Measurements from ENCODE around the gene ITSN1.
"Not testable (repeated sequence)": the region's sequence is repeated elsewhere in the genome, so short reads cannot be mapped to it uniquely, and the experiment has no call there.

The ITSN1 gene

GRCh38 chr21:33674226-33674625, 31.9 kb downstream of the ITSN1 start:
- Histone ChIP-seq H3K27ac (no peak overlapping the region), H3K4me3 (no peak overlapping the region)

- not testable (repeated sequence) for H3K27ac ChIP-seq, H3K4me3 ChIP-seq
These were observed 34.4 kb downstream of the ITSN1 start for GRCh38 chr21:33676666-33677065.

GRCh38 chr21:33677450-33677849, 35.1 kb downstream of the ITSN1 start:
- Histone ChIP-seq H3K4me3 (no peak overlapping the region), H3K27ac (no peak overlapping the region)

GRCh38 chr21:33680870-33681269, 38.6 kb downstream of the ITSN1 start:
- H3K4me3 ChIP-seq: no peak overlapping the region
- H3K27ac ChIP-seq: no peak overlapping the region

- Histone ChIP-seq H3K27ac (peak overlapping the region in 4 of 21 experiments; percentile 24 to 59 (median 40)), H3K4me3 (no peak overlapping the region)
These were observed 40.8 kb downstream of the ITSN1 start for GRCh38 chr21:33682992-33683627.

- Histone ChIP-seq H3K27ac (peak overlapping the region in 5 of 21 experiments; percentile 7 to 59 (median 24)), H3K4me3 (no peak overlapping the region)
These were observed 41.8 kb downstream of the ITSN1 start for GRCh38 chr21:33684068-33684467.

GRCh38 chr21:33684923-33685560, 42.7 kb downstream of the ITSN1 start:
- Histone ChIP-seq H3K4me3 (no peak overlapping the region), H3K27ac (peak overlapping the region in 6 of 21 experiments; percentile 0 to 29 (median 13))

- Histone ChIP-seq H3K27ac (peak overlapping the region in 2 of 21 experiments; percentile 23 to 51), H3K4me3 (no peak overlapping the region)
These were observed 43.4 kb downstream of the ITSN1 start for GRCh38 chr21:33685613-33686197.

GRCh38 chr21:33686386-33686785, 44.1 kb downstream of the ITSN1 start:
- Histone ChIP-seq H3K4me3 (no peak overlapping the region), H3K27ac (peak overlapping the region in 2 of 21 experiments; percentile 13 to 23)

- Histone ChIP-seq H3K4me3 (no peak overlapping the region), H3K27ac (peak overlapping the region in 2 of 21 experiments; percentile 24 to 59)
These were observed 45.3 kb downstream of the ITSN1 start for GRCh38 chr21:33687634-33688033.

- no peak overlapping the region for H3K4me3 ChIP-seq
These were observed 46.1 kb downstream of the ITSN1 start for GRCh38 chr21:33688353-33688752.

GRCh38 chr21:33690874-33691273, 48.6 kb downstream of the ITSN1 start:
- H3K27ac ChIP-seq: no peak overlapping the region
- no peak overlapping the region for H3K4me3 ChIP-seq

More at GRCh38 chr21:33688353-33688752, 46.1 kb downstream of the ITSN1 start:
- peak overlapping the region in 6 of 21 experiments; percentile 56 to 78 (median 60) for H3K27ac ChIP-seq

- no peak overlapping the region for H3K4me3 ChIP-seq
- no peak overlapping the region for H3K27ac ChIP-seq
These were observed 49.8 kb downstream of the ITSN1 start for GRCh38 chr21:33691945-33692603.

GRCh38 chr21:33695813-33696212, 53.5 kb downstream of the ITSN1 start:
- Histone ChIP-seq H3K27ac (no peak overlapping the region), H3K4me3 (no peak overlapping the region)

GRCh38 chr21:33696465-33696864, 54.2 kb downstream of the ITSN1 start:
- H3K27ac ChIP-seq: no peak overlapping the region
- no peak overlapping the region for H3K4me3 ChIP-seq

- H3K27ac ChIP-seq: no peak overlapping the region
- H3K4me3 ChIP-seq: no peak overlapping the region
These were observed 56.0 kb downstream of the ITSN1 start for GRCh38 chr21:33698087-33698860.

GRCh38 chr21:33699277-33699676, 57.0 kb downstream of the ITSN1 start:
- Histone ChIP-seq H3K4me3 (no peak overlapping the region), H3K27ac (no peak overlapping the region)

GRCh38 chr21:33700491-33700890, 58.2 kb downstream of the ITSN1 start:
- no peak overlapping the region for H3K4me3 ChIP-seq
- H3K27ac ChIP-seq: no peak overlapping the region

GRCh38 chr21:33703750-33704606, 61.7 kb downstream of the ITSN1 start:
- Histone ChIP-seq H3K27ac (peak overlapping the region in 5 of 21 experiments; percentile 16 to 48 (median 36)), H3K4me3 (no peak overlapping the region)

Measured in skin epidermis (tissue), 12 donors.